GM23338 (cell line): ENCODE data around the gene GSDME. TPM values are rescaled to one million over a fixed set of nuclear protein-coding genes. Genes with fewer than 3 reads are reported as not detected.

ENCODE experiments used
- ATAC-seq: fragments of 200-7000 bp; cut with Tn5 transposase; 3 replicates; pipeline ENCODE4 v1.9.1; 2020
- DNase-seq: peaks from one replicate; pipeline ENCODE4 v3.0.0-alpha.2; 2015; ENCODE audit warnings: low spot score
- H2AFZ ChIP-seq: fragments of 200-600 bp; sonication (generic); 2 replicates; pipeline ENCODE4 v1.8.0; 2016; ENCODE audit warnings: antibody characterized with exemption, mild to moderate bottlenecking, moderate library complexity
- H3F3A ChIP-seq: fragments of 200-600 bp; sonication (generic); replicated peaks from 2 replicates; pipeline ENCODE4 v1.8.0; 2017; ENCODE audit warnings: antibody characterized with exemption, mixed run types, low read depth
- H3K27ac ChIP-seq: fragments of 200-600 bp; sonication (generic); 2 replicates; pipeline ENCODE4 v1.6.1; 2016; ENCODE audit warnings: low read depth
- H3K27me3 ChIP-seq: fragments of 200-600 bp; sonication (generic); 2 replicates; pipeline ENCODE4 v1.8.0; 2016; ENCODE audit warnings: mild to moderate bottlenecking, mixed run types, moderate library complexity; ENCODE audit not compliant: insufficient read depth
- H3K36me3 ChIP-seq: fragments of 200-600 bp; sonication (generic); 2 replicates; pipeline ENCODE4 v1.8.0; 2016; ENCODE audit warnings: mild to moderate bottlenecking; ENCODE audit not compliant: insufficient read depth
- H3K4me1 ChIP-seq: fragments of 200-600 bp; sonication (generic); 2 replicates; pipeline ENCODE4 v1.8.0; 2016; ENCODE audit warnings: mild to moderate bottlenecking, moderate library complexity; ENCODE audit not compliant: insufficient read depth
- H3K4me2 ChIP-seq: fragments of 200-600 bp; sonication (generic); 2 replicates; pipeline ENCODE4 v1.7.1; 2017; ENCODE audit warnings: mixed run types
- H3K4me3 ChIP-seq: fragments of 200-600 bp; sonication (generic); 2 replicates; pipeline ENCODE4 v1.6.1; 2016; ENCODE audit warnings: mixed run types
- H3K79me2 ChIP-seq: fragments of 200-600 bp; sonication (generic); replicated peaks from 2 replicates; pipeline ENCODE4 v1.8.0; 2017; ENCODE audit warnings: mild to moderate bottlenecking; ENCODE audit not compliant: insufficient read depth
- H3K9me2 ChIP-seq: fragments of 200-600 bp; sonication (generic); 2 replicates; pipeline ENCODE4 v1.8.0; 2017; ENCODE audit not compliant: insufficient read depth
- H4K20me1 ChIP-seq: fragments of 200-600 bp; sonication (generic); replicated peaks from 2 replicates; pipeline ENCODE4 v1.8.0; 2017; ENCODE audit warnings: mild to moderate bottlenecking; ENCODE audit not compliant: insufficient read depth
- H3K27ac Mint-ChIP-seq: 2 replicates; pipeline ENCODE4 v1.8.0; 2020; ENCODE audit warnings: inconsistent platforms, mild to moderate bottlenecking, moderate library complexity, mixed read lengths
- H3K27me3 Mint-ChIP-seq: 3 replicates; pipeline ENCODE4 v1.8.0; 2022; ENCODE audit warnings: low read depth, mild to moderate bottlenecking, moderate library complexity, mixed read lengths, inconsistent platforms; ENCODE audit not compliant: insufficient read depth, poor library complexity
- H3K36me3 Mint-ChIP-seq: 3 replicates; pipeline ENCODE4 v1.8.0; 2021; ENCODE audit warnings: low read depth, mild to moderate bottlenecking, inconsistent platforms, moderate library complexity, mixed read lengths
- H3K4me1 Mint-ChIP-seq: 3 replicates; pipeline ENCODE4 v1.8.0; 2020; ENCODE audit warnings: mild to moderate bottlenecking, inconsistent platforms, mixed read lengths
- H3K4me3 Mint-ChIP-seq: 3 replicates; pipeline ENCODE4 v1.8.0; 2021; ENCODE audit warnings: moderate library complexity, mild to moderate bottlenecking, inconsistent platforms, mixed read lengths
- H3K9me3 Mint-ChIP-seq: 3 replicates; pipeline ENCODE4 v1.8.0; 2020; ENCODE audit warnings: moderate library complexity, mild to moderate bottlenecking, inconsistent platforms, mixed read lengths
- CREB1 ChIP-seq: fragments of 250-450 bp; sonication (Bioruptor Pico); IDR thresholded peaks from 2 replicates; pipeline ENCODE4 v1.5.0; 2020; ENCODE audit warnings: low read depth, mild to moderate bottlenecking, moderate library complexity
- EZH2 ChIP-seq: fragments of 200-600 bp; sonication (generic); IDR thresholded peaks from one replicate; pipeline ENCODE4 v1.8.0; 2017; ENCODE audit warnings: antibody characterized with exemption, mild to moderate bottlenecking, low read depth; ENCODE audit not compliant: unreplicated experiment
- EZH2phosphoT487 ChIP-seq: fragments of 200-600 bp; sonication (generic); IDR thresholded peaks from one replicate; pipeline ENCODE4 v1.8.1; 2018; ENCODE audit warnings: antibody characterized with exemption; ENCODE audit not compliant: unreplicated experiment
- JUNB ChIP-seq: IDR thresholded peaks from one replicate; pipeline ENCODE4 v1.6.1; 2016; ENCODE audit warnings: antibody characterized with exemption; ENCODE audit not compliant: unreplicated experiment
- NANOG ChIP-seq: IDR thresholded peaks from 2 replicates; pipeline ENCODE4 v1.6.1; 2016; ENCODE audit warnings: antibody characterized with exemption, borderline replicate concordance
- POLR2AphosphoS5 ChIP-seq: IDR thresholded peaks from 2 replicates; pipeline ENCODE4 v1.6.1; 2016; ENCODE audit warnings: antibody characterized with exemption, low read depth
- REST ChIP-seq: IDR thresholded peaks from one replicate; pipeline ENCODE4 v1.6.1; 2018; ENCODE audit warnings: antibody characterized with exemption; ENCODE audit not compliant: unreplicated experiment
- STAT1 ChIP-seq: IDR thresholded peaks from one replicate; pipeline ENCODE4 v1.6.1; 2016; ENCODE audit warnings: antibody characterized with exemption; ENCODE audit not compliant: unreplicated experiment
- ZNF114 ChIP-seq: fragments of 250-450 bp; sonication (Bioruptor Pico); IDR thresholded peaks from 2 replicates; pipeline ENCODE4 v1.5.0; 2020; ENCODE audit warnings: mild to moderate bottlenecking, moderate library complexity
- ZNF331 ChIP-seq: fragments of 250-450 bp; sonication (Bioruptor Pico); IDR thresholded peaks from 2 replicates; pipeline ENCODE4 v1.5.0; 2020; ENCODE audit warnings: low read depth, mild to moderate bottlenecking, moderate library complexity
- ZNF462 ChIP-seq: fragments of 250-450 bp; sonication (Bioruptor Pico); IDR thresholded peaks from 2 replicates; pipeline ENCODE4 v1.5.0; 2020; ENCODE audit warnings: mild to moderate bottlenecking, moderate library complexity
- polyA plus RNA-seq: library from polyadenylated mRNA; unstranded; fragments of >200 nt; fragmentation: Nextera tagmentation; extraction: Ambion mirVana; gene quantifications from 2 replicates; pipeline ENCODE4 v1.2.1, GENCODE V29; 2016
- total RNA-seq: library from RNA; depleted of rRNA; stranded (reverse); fragments of >200 nt; shearing (Covaris generic); gene quantifications from 2 replicates; pipeline ENCODE4 v1.2.3, GENCODE V29; 2014
- TF ChIP-seq, protein P1 (sequence below): IDR thresholded peaks from 2 replicates; pipeline ENCODE4 v1.6.1; 2016; ENCODE audit warnings: antibody characterized with exemption
- TF ChIP-seq, protein P2 (sequence below), 2 experiments: fragments of 200-600 bp in 1 of 2; sonication (generic) in 1 of 2; conservative IDR thresholded peaks; 2 replicates each; pipeline versions ENCODE4 v1.5.1 to v1.6.1; 2016 to 2017; ENCODE audit warnings: antibody characterized with exemption in 2 of 2, low read depth in 2 of 2, mild to moderate bottlenecking in 2 of 2, moderate library complexity in 1 of 2

GSDME gene
- total and polyA plus RNA-seq, 2 experiments from 2014 or later: 8.3 to 8.5 TPM

- peaks cover 17% of the 10 kb centered on the region; the same call in 2 of the 3 replicates for H3K4me1 Mint-ChIP-seq
- no peak for DNase-seq
Observed at GRCh38 chr7:24654305-24654704, 103.0 kb downstream of the GSDME start.

More at GRCh38 chr7:24654305-24654704, 103.0 kb downstream of the GSDME start:
- Histone ChIP-seq H3K4me1 (no peaks in the 10 kb centered on the region), H3K27me3 (no peaks in the 10 kb centered on the region), H3K79me2 (peaks cover 28% of the 10 kb centered on the region), H3K9me2 (no peaks in the 10 kb centered on the region), H2AFZ (no peak overlapping the region), H3K4me2 (no peak overlapping the region), H3K36me3 (no peaks in the 10 kb centered on the region), H3F3A (no peaks in the 10 kb centered on the region), H3K4me3 (no peak overlapping the region), H4K20me1 (no peaks in the 10 kb centered on the region), H3K27ac (no peak overlapping the region)
- TF ChIP-seq EZH2phosphoT487 (no peak), STAT1 (no peak), EZH2 (no peak), NANOG (no peak), JUNB (no peak), ZNF331 (CRISPR knock-in tag) (no peak), CREB1 (no peak), ZNF462 (CRISPR knock-in tag) (no peak), POLR2AphosphoS5 (no peak), REST (no peak), ZNF114 (no peak)
- TF ChIP-seq, protein P1, sequence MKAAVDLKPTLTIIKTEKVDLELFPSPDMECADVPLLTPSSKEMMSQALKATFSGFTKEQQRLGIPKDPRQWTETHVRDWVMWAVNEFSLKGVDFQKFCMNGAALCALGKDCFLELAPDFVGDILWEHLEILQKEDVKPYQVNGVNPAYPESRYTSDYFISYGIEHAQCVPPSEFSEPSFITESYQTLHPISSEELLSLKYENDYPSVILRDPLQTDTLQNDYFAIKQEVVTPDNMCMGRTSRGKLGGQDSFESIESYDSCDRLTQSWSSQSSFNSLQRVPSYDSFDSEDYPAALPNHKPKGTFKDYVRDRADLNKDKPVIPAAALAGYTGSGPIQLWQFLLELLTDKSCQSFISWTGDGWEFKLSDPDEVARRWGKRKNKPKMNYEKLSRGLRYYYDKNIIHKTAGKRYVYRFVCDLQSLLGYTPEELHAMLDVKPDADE: no peak
- TF ChIP-seq, protein P2, sequence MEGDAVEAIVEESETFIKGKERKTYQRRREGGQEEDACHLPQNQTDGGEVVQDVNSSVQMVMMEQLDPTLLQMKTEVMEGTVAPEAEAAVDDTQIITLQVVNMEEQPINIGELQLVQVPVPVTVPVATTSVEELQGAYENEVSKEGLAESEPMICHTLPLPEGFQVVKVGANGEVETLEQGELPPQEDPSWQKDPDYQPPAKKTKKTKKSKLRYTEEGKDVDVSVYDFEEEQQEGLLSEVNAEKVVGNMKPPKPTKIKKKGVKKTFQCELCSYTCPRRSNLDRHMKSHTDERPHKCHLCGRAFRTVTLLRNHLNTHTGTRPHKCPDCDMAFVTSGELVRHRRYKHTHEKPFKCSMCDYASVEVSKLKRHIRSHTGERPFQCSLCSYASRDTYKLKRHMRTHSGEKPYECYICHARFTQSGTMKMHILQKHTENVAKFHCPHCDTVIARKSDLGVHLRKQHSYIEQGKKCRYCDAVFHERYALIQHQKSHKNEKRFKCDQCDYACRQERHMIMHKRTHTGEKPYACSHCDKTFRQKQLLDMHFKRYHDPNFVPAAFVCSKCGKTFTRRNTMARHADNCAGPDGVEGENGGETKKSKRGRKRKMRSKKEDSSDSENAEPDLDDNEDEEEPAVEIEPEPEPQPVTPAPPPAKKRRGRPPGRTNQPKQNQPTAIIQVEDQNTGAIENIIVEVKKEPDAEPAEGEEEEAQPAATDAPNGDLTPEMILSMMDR (conservative IDR thresholded peaks at IDR 0.05; ENCODE audit: low read depth in 2 of 2): no peak
- H3K27ac Mint-ChIP-seq: peak overlapping the region; percentile 74
- no peaks in the 10 kb centered on the region for H3K9me3 Mint-ChIP-seq
- ATAC-seq: no peak
- no peak overlapping the region for H3K4me3 Mint-ChIP-seq
- peaks cover 3% of the 10 kb centered on the region for H3K27me3 Mint-ChIP-seq
- H3K36me3 Mint-ChIP-seq: peaks cover 22% of the 10 kb centered on the region; the same call in 2 of the 3 replicates
